G401 (cell line): Measurements from ENCODE around the gene MS4A4E. TPM values are rescaled to one million over a fixed set of nuclear protein-coding genes. Genes with fewer than 3 reads are reported as not detected.

ENCODE experiments used
- total RNA-seq: library from RNA; depleted of rRNA; stranded (reverse); fragments of >200 nt; shearing (Covaris generic); gene quantifications from 2 replicates; pipeline ENCODE4 v1.2.3, GENCODE V29; 2014; rRNA removed

Gene MS4A4E
- total RNA-seq, 1 experiment from 2014 or later = not detected

Other genes with a start within 250 kb of the MS4A4E start
- not detected in 2 replicates for gene OOSP4B, start 226.0 kb downstream of the MS4A4E start, total RNA-seq
- gene OOSP2, start 202.7 kb downstream of the MS4A4E start, total RNA-seq = not detected in 2 replicates
- gene MS4A3, start 186.5 kb downstream of the MS4A4E start, total RNA-seq = not detected in 2 replicates
- gene MS4A2, start 154.5 kb downstream of the MS4A4E start, total RNA-seq = not detected in 2 replicates
- gene MS4A6A, start 60.1 kb downstream of the MS4A4E start, total RNA-seq = not detected in 2 replicates
- not detected in 2 replicates for gene MS4A4A, start 37.5 kb upstream of the MS4A4E start, total RNA-seq
- not detected in 2 replicates for gene MS4A6E, start 84.1 kb upstream of the MS4A4E start, total RNA-seq
- gene MS4A7, start 135.4 kb upstream of the MS4A4E start, total RNA-seq = not detected in 2 replicates
- gene MS4A14, start 153.3 kb upstream of the MS4A4E start, total RNA-seq = not detected in 2 replicates
- gene MS4A5, start 186.4 kb upstream of the MS4A4E start, total RNA-seq = not detected in 2 replicates
- not detected in 2 replicates for gene MS4A1, start 212.7 kb upstream of the MS4A4E start, total RNA-seq
- gene MS4A12, start 249.6 kb upstream of the MS4A4E start, total RNA-seq = not detected in 2 replicates